Activated naive CD8-positive, alpha-beta T cell (primary cell): ENCODE data around the gene ZNF526.

Experiments used
- H3K27ac Mint-ChIP-seq: one replicate; pipeline ENCODE4 v1.8.0; 2021; ENCODE audit warnings: mixed read lengths
- H3K27me3 Mint-ChIP-seq: one replicate; pipeline ENCODE4 v1.8.0; 2021; ENCODE audit warnings: mixed read lengths
- H3K36me3 Mint-ChIP-seq: one replicate; pipeline ENCODE4 v1.8.0; 2021; ENCODE audit warnings: mixed read lengths
- H3K4me1 Mint-ChIP-seq: one replicate; pipeline ENCODE4 v1.8.0; 2021; ENCODE audit warnings: low read depth, mixed read lengths
- H3K4me3 Mint-ChIP-seq: one replicate; pipeline ENCODE4 v1.8.0; 2021; ENCODE audit warnings: mild to moderate bottlenecking, mixed read lengths
- H3K9me3 Mint-ChIP-seq: one replicate; pipeline ENCODE4 v1.8.0; 2021; ENCODE audit warnings: low read depth, mixed read lengths

Gene ZNF526

GRCh38 chr19:42269478-42270345, 49.6 kb downstream of the ZNF526 start:
- H3K4me1 Mint-ChIP-seq: peaks cover 26% of the 10 kb centered on the region
- peaks cover 2% of the 10 kb centered on the region for H3K36me3 Mint-ChIP-seq
- H3K9me3 Mint-ChIP-seq: no peaks in the 10 kb centered on the region
- H3K27me3 Mint-ChIP-seq: no peaks in the 10 kb centered on the region
- H3K27ac Mint-ChIP-seq: peak overlapping the region; percentile 98
- peak overlapping the region; percentile 90 for H3K4me3 Mint-ChIP-seq

GRCh38 chr19:42270346-42271044, 50.4 kb downstream of the ZNF526 start:
- Mint-ChIP-seq H3K9me3 (no peaks in the 10 kb centered on the region), H3K4me3 (peak overlapping the region; percentile 90), H3K36me3 (peaks cover 4% of the 10 kb centered on the region), H3K27ac (peak overlapping the region; percentile 98), H3K27me3 (no peaks in the 10 kb centered on the region), H3K4me1 (peaks cover 32% of the 10 kb centered on the region)

GRCh38 chr19:42271045-42271419, 50.9 kb downstream of the ZNF526 start:
- peaks cover 4% of the 10 kb centered on the region for H3K36me3 Mint-ChIP-seq
- no peaks in the 10 kb centered on the region for H3K9me3 Mint-ChIP-seq
- no peaks in the 10 kb centered on the region for H3K27me3 Mint-ChIP-seq
- H3K4me1 Mint-ChIP-seq: peaks cover 35% of the 10 kb centered on the region
- peak overlapping the region; percentile 90 for H3K4me3 Mint-ChIP-seq
- peak overlapping the region; percentile 89 for H3K27ac Mint-ChIP-seq

GRCh38 chr19:42271861-42272534, 51.9 kb downstream of the ZNF526 start:
- no peak overlapping the region for H3K4me3 Mint-ChIP-seq
- H3K27ac Mint-ChIP-seq: no peak overlapping the region
- peaks cover 44% of the 10 kb centered on the region for H3K4me1 Mint-ChIP-seq
- H3K27me3 Mint-ChIP-seq: no peaks in the 10 kb centered on the region
- H3K36me3 Mint-ChIP-seq: peaks cover 4% of the 10 kb centered on the region
- H3K9me3 Mint-ChIP-seq: no peaks in the 10 kb centered on the region

GRCh38 chr19:42272535-42272897, 52.4 kb downstream of the ZNF526 start:
- H3K4me3 Mint-ChIP-seq: no peak overlapping the region
- no peaks in the 10 kb centered on the region for H3K9me3 Mint-ChIP-seq
- H3K27me3 Mint-ChIP-seq: no peaks in the 10 kb centered on the region
- peaks cover 4% of the 10 kb centered on the region for H3K36me3 Mint-ChIP-seq
- peaks cover 47% of the 10 kb centered on the region for H3K4me1 Mint-ChIP-seq
- no peak overlapping the region for H3K27ac Mint-ChIP-seq

- Mint-ChIP-seq H3K4me3 (no peak overlapping the region), H3K27ac (no peak overlapping the region), H3K36me3 (peaks cover 4% of the 10 kb centered on the region), H3K9me3 (no peaks in the 10 kb centered on the region), H3K4me1 (peaks cover 47% of the 10 kb centered on the region), H3K27me3 (no peaks in the 10 kb centered on the region)
Measured at GRCh38 chr19:42272989-42273406, 52.9 kb downstream of the ZNF526 start.

- Mint-ChIP-seq H3K36me3 (peaks cover 4% of the 10 kb centered on the region), H3K9me3 (no peaks in the 10 kb centered on the region), H3K4me1 (peaks cover 51% of the 10 kb centered on the region), H3K4me3 (no peak overlapping the region), H3K27ac (no peak overlapping the region), H3K27me3 (no peaks in the 10 kb centered on the region)
Measured at GRCh38 chr19:42273407-42274064, 53.4 kb downstream of the ZNF526 start.

- Mint-ChIP-seq H3K27me3 (no peaks in the 10 kb centered on the region), H3K4me3 (no peak overlapping the region), H3K4me1 (peaks cover 57% of the 10 kb centered on the region), H3K27ac (no peak overlapping the region), H3K9me3 (no peaks in the 10 kb centered on the region), H3K36me3 (peaks cover 4% of the 10 kb centered on the region)
Measured at GRCh38 chr19:42274065-42274682, 54.1 kb downstream of the ZNF526 start.

GRCh38 chr19:42275103-42275502, 55.0 kb downstream of the ZNF526 start:
- no peaks in the 10 kb centered on the region for H3K27me3 Mint-ChIP-seq
- H3K9me3 Mint-ChIP-seq: no peaks in the 10 kb centered on the region
- H3K4me3 Mint-ChIP-seq: no peak overlapping the region
- H3K4me1 Mint-ChIP-seq: peaks cover 57% of the 10 kb centered on the region
- H3K36me3 Mint-ChIP-seq: peaks cover 4% of the 10 kb centered on the region
- H3K27ac Mint-ChIP-seq: peak overlapping the region; percentile 41

GRCh38 chr19:42275517-42275916, 55.4 kb downstream of the ZNF526 start:
- peaks cover 55% of the 10 kb centered on the region for H3K4me1 Mint-ChIP-seq

GRCh38 chr19:42276284-42276683, 56.2 kb downstream of the ZNF526 start:
- Mint-ChIP-seq H3K4me3 (peak overlapping the region; percentile 5), H3K27ac (peak overlapping the region; percentile 7), H3K36me3 (peaks cover 4% of the 10 kb centered on the region), H3K27me3 (no peaks in the 10 kb centered on the region), H3K4me1 (peaks cover 49% of the 10 kb centered on the region), H3K9me3 (no peaks in the 10 kb centered on the region)

More at GRCh38 chr19:42275517-42275916, 55.4 kb downstream of the ZNF526 start:
- H3K9me3 Mint-ChIP-seq: no peaks in the 10 kb centered on the region
- no peaks in the 10 kb centered on the region for H3K27me3 Mint-ChIP-seq
- H3K4me3 Mint-ChIP-seq: no peak overlapping the region
- peak overlapping the region; percentile 7 for H3K27ac Mint-ChIP-seq
- peaks cover 4% of the 10 kb centered on the region for H3K36me3 Mint-ChIP-seq

GRCh38 chr19:42276821-42277220, 56.7 kb downstream of the ZNF526 start:
- Mint-ChIP-seq H3K4me1 (peaks cover 49% of the 10 kb centered on the region), H3K4me3 (no peak overlapping the region), H3K27me3 (no peaks in the 10 kb centered on the region), H3K27ac (no peak overlapping the region), H3K36me3 (peaks cover 4% of the 10 kb centered on the region), H3K9me3 (no peaks in the 10 kb centered on the region)
